ENCODE measurements around the gene CFAP251. TPM values are rescaled to one million over a fixed set of nuclear protein-coding genes. Genes with fewer than 3 reads are reported as not detected.

CFAP251 gene
- total and polyA plus RNA-seq, 2 donors (not counting 3 experiments of a cell fraction or from before 2014, with no cell fraction given): 3.3 to 4.0 TPM

- no peak overlapping the region for H3K4me3 ChIP-seq (replicated peaks in 1 of 3; ENCODE audit: insufficient read depth in 1 of 3, low read depth in 1 of 3, low read length in 3 of 3)
- no peak overlapping the region for H3K9ac ChIP-seq (replicated peaks; ENCODE audit: extremely low read depth, insufficient read depth, low read length)
- DNase-seq (ENCODE audit: low read depth, low spot score): no peak
- H3K27me3 ChIP-seq (ENCODE audit: control insufficient read depth in 2 of 2, insufficient read depth in 2 of 2, low read length in 2 of 2): no peaks in the 10 kb centered on the region
- no peak for FAIRE-seq
- H3K36me3 ChIP-seq (ENCODE audit: control insufficient read depth in 2 of 2, extremely low read depth in 1 of 2, insufficient read depth in 2 of 2, low read length in 2 of 2): no peaks in the 10 kb centered on the region
- no peaks in the 10 kb centered on the region for H3K9me1 ChIP-seq (replicated peaks; ENCODE audit: control insufficient read depth, extremely low read depth, insufficient read depth, low read length)
- intact Hi-C loops (cut with micrococcal nuclease) (no loop called here), dilution Hi-C loops (cut with MboI; ENCODE audit: extremely low pct_ligation_motif_present, low sequenced_read_pairs) (no loop called here)
- H3K4me1 ChIP-seq (ENCODE audit: control insufficient read depth, extremely low read depth, insufficient read depth, low read length): no peaks in the 10 kb centered on the region
- no peaks in the 10 kb centered on the region for H4K20me1 ChIP-seq (replicated peaks; ENCODE audit: control insufficient read depth, extremely low read depth, insufficient read depth, low read length)
- no peak overlapping the region for H3K4me2 ChIP-seq (ENCODE audit: insufficient read depth, low read length)
- no peak for TF ChIP-seq POLR2A (IDR thresholded peaks at IDR 0.05; ENCODE audit: low read depth, low read length)
- TF ChIP-seq MAX (IDR thresholded peaks at IDR 0.05; ENCODE audit: insufficient read depth, insufficient read length): no peak
- no peak for TF ChIP-seq EZH2 (IDR thresholded peaks at IDR 0.05; ENCODE audit: borderline replicate concordance, low read depth, low read length, severe bottlenecking)
- TF ChIP-seq POLR2AphosphoS5 (IDR thresholded peaks at IDR 0.05; ENCODE audit: insufficient read depth, low read depth, low read length): no peak
- TF ChIP-seq GATA2 (IDR thresholded peaks at IDR 0.05; ENCODE audit: insufficient read depth, insufficient read length, low read depth, low read length): no peak
- TF ChIP-seq JUN (IDR thresholded peaks at IDR 0.05; ENCODE audit: borderline replicate concordance, insufficient read depth, insufficient read length, low read depth): no peak
- no peak for TF ChIP-seq CTCF (IDR thresholded peaks at IDR 0.05; ENCODE audit: extremely low read depth in 1 of 2, insufficient read depth in 1 of 2, low read depth in 1 of 2, low read length in 2 of 2)
- no peak for TF ChIP-seq FOS (IDR thresholded peaks at IDR 0.05; ENCODE audit: borderline replicate concordance, insufficient read depth, low read length)
- TF ChIP-seq MYC (IDR thresholded peaks at IDR 0.05; ENCODE audit: low read depth, low read length): no peak
- ChIA-PET POLR2A (no interaction called here), CTCF (no interaction called here)
- no peaks in the 10 kb centered on the region for H3K79me2 ChIP-seq (ENCODE audit: control insufficient read depth, insufficient read depth, low read length)
- H2AFZ ChIP-seq (ENCODE audit: low read depth, low read length): no peak overlapping the region
- H3K27ac ChIP-seq (ENCODE audit: insufficient read depth, low read depth, low read length): no peak overlapping the region
- BruUV-seq (replicated peaks): no TSS peak
- no peaks in the 10 kb centered on the region for H3K9me3 ChIP-seq (replicated peaks; ENCODE audit: control insufficient read depth, insufficient read depth, low read length)
Observed at GRCh38 chr12:121942145-121942718, 23.8 kb downstream of the CFAP251 start.
